GM19328 (cell line): Measurements from ENCODE around the gene MRC2.
"Not testable (repeated sequence)": the region's sequence is repeated elsewhere in the genome, so short reads cannot be mapped to it uniquely, and the experiment has no call there.

Source experiments
- ATAC-seq: cut with Tn5 transposase; IDR thresholded peaks from one replicate; pipeline ENCODE4 v1.9.1; 2021; ENCODE audit warnings: mild to moderate bottlenecking, moderate library complexity; ENCODE audit not compliant: unreplicated experiment

MRC2 gene

GRCh38 chr17:62627219-62627903 lies at the start of gene MRC2:
Gene MRC2, plus strand, starts transcription at chr17:62627670. Its CDS starts 133 bp downstream, at chr17:62627803.
- ATAC-seq: no peak

- ATAC-seq: no peak
Measured at GRCh38 chr17:62578757-62579487, 48.5 kb upstream of the MRC2 start.

GRCh38 chr17:62580947-62581346 lies 46.5 kb upstream of the MRC2 start:
- no peak for ATAC-seq

- ATAC-seq: no peak
Measured at GRCh38 chr17:62581764-62582163, 45.7 kb upstream of the MRC2 start.

GRCh38 chr17:62587554-62587953 lies 39.9 kb upstream of the MRC2 start:
- no peak for ATAC-seq

GRCh38 chr17:62588109-62588508 lies 39.4 kb upstream of the MRC2 start:
- ATAC-seq: no peak

- no peak for ATAC-seq
Measured at GRCh38 chr17:62591333-62591732, 36.1 kb upstream of the MRC2 start.

GRCh38 chr17:62591822-62592221 lies 35.6 kb upstream of the MRC2 start:
- not testable (repeated sequence) for ATAC-seq

- no peak for ATAC-seq
Measured at GRCh38 chr17:62592341-62593099, 35.0 kb upstream of the MRC2 start.

- ATAC-seq: no peak
Measured at GRCh38 chr17:62595484-62595883, 32.0 kb upstream of the MRC2 start.

GRCh38 chr17:62596662-62597061 lies 30.8 kb upstream of the MRC2 start:
- no peak for ATAC-seq

- ATAC-seq: no peak
Measured at GRCh38 chr17:62597150-62597549, 30.3 kb upstream of the MRC2 start.

- ATAC-seq: no peak
Measured at GRCh38 chr17:62597920-62598319, 29.6 kb upstream of the MRC2 start.

- no peak for ATAC-seq
Measured at GRCh38 chr17:62599964-62600657, 27.4 kb upstream of the MRC2 start.

GRCh38 chr17:62600805-62601204 lies 26.7 kb upstream of the MRC2 start:
- no peak for ATAC-seq

GRCh38 chr17:62601471-62601870 lies 26.0 kb upstream of the MRC2 start:
- ATAC-seq: no peak

GRCh38 chr17:62603783-62604182 lies 23.7 kb upstream of the MRC2 start:
- ATAC-seq: not testable (repeated sequence)

GRCh38 chr17:62605588-62605987 lies 21.9 kb upstream of the MRC2 start:
- no peak for ATAC-seq

- ATAC-seq: peak; percentile 71
Measured at GRCh38 chr17:62611292-62611691, 16.2 kb upstream of the MRC2 start.

- ATAC-seq: peak; percentile 17
Measured at GRCh38 chr17:62611728-62612127, 15.7 kb upstream of the MRC2 start.

GRCh38 chr17:62612289-62612688 lies 15.2 kb upstream of the MRC2 start:
- ATAC-seq: not testable (repeated sequence)
